ENCODE measurements around the gene DCP1B. TPM values are rescaled to one million over a fixed set of nuclear protein-coding genes. Genes with fewer than 3 reads are reported as not detected.
"Not testable (repeated sequence)": the region's sequence is repeated elsewhere in the genome, so short reads cannot be mapped to it uniquely, and the experiment has no call there.

DCP1B gene
- total RNA-seq, 1 donor from 2014 or later, result 25.5 TPM

DNA sequence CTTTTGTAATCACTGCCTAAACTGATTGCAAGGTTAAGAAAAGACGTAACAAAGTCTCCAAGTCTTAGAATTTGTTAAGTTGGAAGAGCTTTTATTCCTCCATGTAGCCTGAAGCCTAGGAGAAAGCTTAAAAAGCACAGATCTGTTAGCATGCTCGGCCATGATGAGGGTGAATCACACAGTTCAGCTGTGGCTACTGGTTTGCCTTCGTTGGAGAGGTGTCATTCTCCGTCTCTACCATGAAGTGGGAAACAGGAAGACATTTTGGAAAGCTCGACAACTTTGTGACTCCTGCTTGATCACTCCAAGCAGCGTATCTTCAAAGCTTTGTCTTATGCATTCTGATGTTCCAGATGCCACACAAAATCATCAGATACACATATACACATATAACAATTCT, 27.1 kb downstream of the DCP1B start:
- DNase-seq (ENCODE audit: low spot score), result peak; percentile 40

DNA sequence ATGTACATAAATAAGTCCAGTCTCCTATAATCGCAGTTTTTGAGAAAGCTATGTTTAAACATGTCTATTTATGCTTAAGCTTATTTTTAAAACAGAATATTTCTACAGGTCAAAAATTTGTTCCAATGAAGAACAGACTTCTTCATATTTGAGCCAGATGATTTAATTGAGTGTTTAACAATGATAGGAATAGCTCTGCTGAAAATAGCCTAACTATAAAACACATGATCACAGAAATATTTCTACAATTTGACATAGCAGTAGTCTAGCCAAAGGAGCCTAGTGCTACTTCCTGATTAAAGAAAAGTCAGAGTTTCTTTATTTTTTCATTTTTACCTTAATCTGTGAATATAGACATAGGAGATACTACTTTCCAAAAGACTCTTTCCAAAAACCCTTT, 29.4 kb downstream of the DCP1B start:
- peak; percentile 49 for DNase-seq (ENCODE audit: low spot score)

- peak; percentile 93 for DNase-seq (ENCODE audit: low spot score)
Observed at GRCh38 chr12:1972856-1973317, 31.4 kb downstream of the DCP1B start.

GRCh38 chr12:1972260-1972659, 32.0 kb downstream of the DCP1B start:
- DNase-seq (ENCODE audit: low spot score), result peak; percentile 12

GRCh38 chr12:1970331-1970900, 33.8 kb downstream of the DCP1B start:
- peak; percentile 87 for DNase-seq (ENCODE audit: low spot score)

DNA sequence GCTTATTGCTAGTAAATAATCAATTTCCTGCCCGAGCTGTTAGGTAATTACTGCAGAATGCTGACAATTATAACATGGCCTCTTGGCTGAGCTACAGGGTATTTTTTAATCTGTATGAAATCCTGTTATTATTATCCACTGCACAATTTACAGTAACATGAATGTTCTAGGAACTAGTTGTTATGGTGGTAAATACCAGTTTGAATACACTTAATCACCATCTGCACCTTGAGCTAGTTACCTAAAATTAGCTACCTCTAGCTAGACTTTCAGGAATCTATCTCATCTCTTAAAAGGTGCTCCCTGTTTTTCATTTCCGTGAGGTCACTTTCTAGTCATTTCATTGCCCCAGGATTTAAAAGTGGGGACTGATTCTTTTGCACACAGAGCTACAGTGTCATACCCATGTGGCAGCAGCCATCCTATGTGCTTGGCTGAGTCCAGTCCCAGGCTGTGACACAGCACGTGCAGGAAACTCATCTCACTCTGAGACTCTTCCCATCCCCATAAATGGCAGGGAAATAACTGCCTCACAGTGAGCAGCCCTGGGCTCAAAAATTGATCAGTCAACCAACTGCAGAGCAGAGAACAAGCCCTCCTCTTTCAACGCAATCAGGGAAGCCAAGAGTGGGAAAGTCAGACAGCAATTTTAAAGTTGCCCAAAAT, 37.6 kb downstream of the DCP1B start:
- DNase-seq (ENCODE audit: low spot score), result no peak

GRCh38 chr12:1965916-1966315, 38.3 kb downstream of the DCP1B start:
- no peak for DNase-seq (ENCODE audit: low spot score)

GRCh38 chr12:1962051-1963020, 41.9 kb downstream of the DCP1B start:
- DNase-seq (ENCODE audit: low spot score), result no peak

DNA sequence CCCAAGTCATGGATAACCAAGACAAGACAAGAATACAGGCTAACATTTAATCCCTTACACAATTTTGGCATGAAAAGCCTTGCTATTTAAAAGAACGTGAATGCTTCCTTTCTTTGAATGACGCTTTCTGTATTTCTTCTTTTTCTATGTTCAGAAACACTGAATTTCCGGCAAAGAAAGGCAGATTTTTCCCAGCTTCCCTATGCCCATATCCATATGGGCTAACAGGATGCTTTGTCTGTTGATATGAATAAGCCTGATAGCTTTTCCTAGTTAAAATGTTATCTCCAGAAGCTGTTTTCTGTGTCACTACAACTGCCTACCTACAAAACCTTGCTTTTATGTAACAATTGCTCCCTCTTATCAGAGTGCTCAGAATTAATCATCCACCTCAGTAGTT, 47.5 kb downstream of the DCP1B start:
- DNase-seq (ENCODE audit: low spot score), result no peak

DNA sequence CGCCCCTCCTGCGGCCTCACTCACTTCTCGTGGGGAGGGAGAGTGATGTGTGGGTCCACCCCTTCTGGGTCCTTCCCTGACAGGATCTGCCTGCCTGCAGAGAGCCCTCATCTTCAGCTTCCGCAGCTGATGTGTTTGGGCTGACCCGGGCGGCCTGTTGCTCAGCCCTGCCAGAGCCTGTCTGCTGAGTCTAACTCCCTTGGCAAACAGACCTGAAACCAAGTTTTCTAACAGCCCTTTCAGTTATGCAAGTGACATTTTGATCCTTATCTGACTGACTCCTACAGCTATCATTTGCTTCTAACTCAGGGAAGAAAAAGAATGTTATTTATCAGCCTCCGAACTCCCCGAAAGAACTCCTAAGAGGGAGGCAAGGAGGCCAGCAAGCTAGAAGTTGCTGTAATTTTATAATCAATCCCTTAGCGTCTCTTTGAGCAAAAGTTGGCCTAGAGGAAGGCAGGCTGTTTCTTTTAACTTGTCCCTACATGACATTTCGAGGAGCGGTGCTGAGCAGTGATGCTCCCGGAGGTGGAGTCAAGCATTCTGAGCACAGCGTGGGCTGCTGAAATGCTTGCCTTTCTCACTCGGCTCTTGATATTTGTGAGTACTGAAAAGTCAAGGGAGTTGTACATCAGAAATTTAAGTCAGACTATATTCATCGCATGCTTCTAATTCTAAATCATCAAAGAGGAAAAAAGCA, 54.3 kb downstream of the DCP1B start:
- no peak for DNase-seq (ENCODE audit: low spot score)

GRCh38 chr12:1948883-1949282, 55.4 kb downstream of the DCP1B start:
- DNase-seq (ENCODE audit: low spot score), result no peak

- no peak for DNase-seq (ENCODE audit: low spot score)
Observed at GRCh38 chr12:1947081-1947480, 57.2 kb downstream of the DCP1B start.

DNA sequence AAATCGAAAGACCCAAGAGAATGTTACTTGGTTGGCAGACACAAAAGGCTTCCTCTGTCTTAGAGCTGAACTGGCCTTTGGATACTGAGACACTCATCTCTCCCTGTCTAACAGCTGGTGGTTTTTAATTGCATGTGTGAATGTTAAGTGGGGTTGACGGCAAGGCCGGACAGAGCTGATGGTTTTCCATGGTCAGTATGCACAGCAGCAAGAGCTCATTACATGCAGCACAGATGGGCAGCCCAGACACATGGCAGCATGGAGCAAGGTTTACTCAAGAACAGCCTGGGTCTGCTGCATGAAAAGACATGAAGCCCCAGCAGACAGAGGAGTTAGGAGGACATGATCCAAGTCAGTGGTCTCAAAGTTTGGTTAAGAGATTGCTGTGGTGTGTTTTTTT, 58.0 kb downstream of the DCP1B start:
- DNase-seq (ENCODE audit: low spot score), result no peak

GRCh38 chr12:1945502-1945901, 58.8 kb downstream of the DCP1B start:
- DNase-seq (ENCODE audit: low spot score), result not testable (repeated sequence)

DNA sequence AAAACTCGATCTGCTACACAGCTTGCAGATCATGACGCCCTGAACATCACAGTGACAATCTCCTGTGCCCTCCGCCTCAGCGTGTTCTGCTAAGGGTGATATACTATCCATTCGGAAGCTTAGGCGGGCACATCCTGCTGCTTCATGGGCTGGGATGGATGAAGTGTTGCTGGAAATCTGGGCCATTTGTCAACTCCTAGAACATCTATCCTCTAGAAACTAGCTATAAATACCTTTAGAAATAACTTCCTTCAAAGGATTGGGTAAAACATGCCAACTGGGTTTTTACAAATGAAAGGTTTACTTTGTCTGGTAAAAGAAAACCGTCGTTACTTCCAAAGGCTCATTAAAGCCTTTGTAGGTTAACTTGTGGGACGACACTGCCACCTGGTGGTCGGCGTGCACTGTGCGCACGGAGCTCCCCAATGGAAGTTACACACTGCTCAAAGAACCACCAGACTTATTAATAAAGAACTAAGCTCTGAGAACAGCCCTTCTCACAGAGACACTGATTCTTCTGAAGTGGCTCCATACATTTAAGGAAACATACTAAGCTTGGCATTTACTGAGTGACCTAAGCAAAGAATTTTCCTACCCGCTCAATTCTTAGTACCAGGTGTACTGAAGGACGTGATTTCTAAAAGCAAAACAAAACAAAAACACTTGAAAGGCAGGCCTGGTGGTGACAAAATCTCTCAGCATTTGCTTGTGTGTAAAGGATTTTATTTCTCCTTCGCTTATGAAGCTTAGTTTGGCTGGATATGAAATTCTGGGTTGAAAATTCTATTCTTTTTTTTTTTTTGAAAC, 64.3 kb downstream of the DCP1B start:
- DNase-seq (ENCODE audit: low spot score), result peak; percentile 90

GRCh38 chr12:1939331-1939730, 64.9 kb downstream of the DCP1B start:
- DNase-seq (ENCODE audit: low spot score), result no peak

DNA sequence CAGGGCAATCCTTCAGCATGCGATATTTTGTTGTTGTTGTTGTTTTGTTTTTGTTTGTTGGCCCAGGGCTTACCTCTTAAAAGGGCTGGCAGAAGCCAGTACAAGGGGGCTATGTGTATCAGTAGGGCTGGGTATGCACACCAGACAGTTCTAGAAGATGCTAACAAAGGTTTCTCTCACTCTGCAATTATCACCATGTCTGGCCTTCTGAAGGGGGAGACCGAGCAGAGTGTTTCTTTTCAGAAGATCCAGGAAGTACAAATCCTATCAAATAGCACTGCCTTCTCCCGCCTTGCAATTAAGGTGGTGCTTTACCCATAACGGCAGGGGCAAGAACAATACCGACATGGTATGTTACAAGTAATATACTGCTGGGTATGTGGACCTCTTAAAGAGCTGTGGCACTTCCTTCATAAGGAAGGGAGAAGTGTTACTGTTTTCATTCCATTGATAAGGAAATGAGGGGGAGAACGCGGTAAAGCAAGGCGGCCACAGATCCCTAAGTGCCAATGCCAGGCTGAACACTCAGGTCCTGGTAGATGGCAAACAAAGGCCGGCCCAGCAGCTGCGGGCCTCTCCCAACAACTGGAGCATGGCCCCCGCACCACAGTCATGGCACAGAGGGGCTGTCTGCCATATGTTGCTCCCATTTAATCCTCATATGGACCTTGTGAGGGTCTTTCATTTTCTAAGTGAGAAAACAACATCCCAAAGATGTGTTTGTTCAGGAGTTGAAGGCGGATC, 66.6 kb downstream of the DCP1B start:
- no peak for DNase-seq (ENCODE audit: low spot score)

- DNase-seq (ENCODE audit: low spot score), result peak; percentile 71
Observed at GRCh38 chr12:1936406-1937320, 67.6 kb downstream of the DCP1B start.
